ENCODE results near the gene ETS1.

DNA sequence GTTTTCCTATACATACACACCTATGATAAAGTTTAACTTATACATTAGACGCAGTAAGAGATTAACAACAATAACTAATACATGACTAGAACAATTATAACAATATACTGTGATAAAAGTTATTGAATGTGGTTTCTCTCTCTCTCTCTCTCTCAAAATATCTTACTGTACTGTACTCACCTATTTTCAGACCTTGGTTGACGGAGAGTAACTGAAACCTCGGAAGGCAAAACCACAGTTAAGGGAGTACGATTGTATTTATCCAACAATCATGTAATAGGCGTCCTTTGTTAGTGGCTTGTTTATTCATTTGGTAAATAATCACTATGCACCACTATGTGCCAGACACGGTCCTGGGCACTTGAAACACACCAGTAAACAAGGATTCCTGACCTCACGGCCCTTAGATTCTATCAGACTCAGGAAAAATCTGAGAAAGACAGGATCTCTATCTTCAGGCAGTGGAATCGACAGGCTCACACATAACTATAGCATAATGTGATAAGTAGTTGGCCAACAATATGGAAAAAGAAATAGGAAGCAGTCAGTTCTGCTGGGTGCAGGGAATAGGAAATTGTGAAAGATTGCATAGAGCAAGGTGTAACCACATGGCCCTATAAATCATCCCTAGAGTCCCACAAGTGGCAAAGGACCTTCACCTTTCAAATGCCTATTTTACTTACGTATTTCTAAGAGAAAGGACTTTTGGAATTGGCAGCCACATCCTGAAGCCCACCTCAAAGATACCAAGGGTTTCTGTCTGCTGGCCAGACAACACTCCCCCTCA is 12.0 kb downstream of the ETS1 start:
- TF ChIP-seq, protein P1, sequence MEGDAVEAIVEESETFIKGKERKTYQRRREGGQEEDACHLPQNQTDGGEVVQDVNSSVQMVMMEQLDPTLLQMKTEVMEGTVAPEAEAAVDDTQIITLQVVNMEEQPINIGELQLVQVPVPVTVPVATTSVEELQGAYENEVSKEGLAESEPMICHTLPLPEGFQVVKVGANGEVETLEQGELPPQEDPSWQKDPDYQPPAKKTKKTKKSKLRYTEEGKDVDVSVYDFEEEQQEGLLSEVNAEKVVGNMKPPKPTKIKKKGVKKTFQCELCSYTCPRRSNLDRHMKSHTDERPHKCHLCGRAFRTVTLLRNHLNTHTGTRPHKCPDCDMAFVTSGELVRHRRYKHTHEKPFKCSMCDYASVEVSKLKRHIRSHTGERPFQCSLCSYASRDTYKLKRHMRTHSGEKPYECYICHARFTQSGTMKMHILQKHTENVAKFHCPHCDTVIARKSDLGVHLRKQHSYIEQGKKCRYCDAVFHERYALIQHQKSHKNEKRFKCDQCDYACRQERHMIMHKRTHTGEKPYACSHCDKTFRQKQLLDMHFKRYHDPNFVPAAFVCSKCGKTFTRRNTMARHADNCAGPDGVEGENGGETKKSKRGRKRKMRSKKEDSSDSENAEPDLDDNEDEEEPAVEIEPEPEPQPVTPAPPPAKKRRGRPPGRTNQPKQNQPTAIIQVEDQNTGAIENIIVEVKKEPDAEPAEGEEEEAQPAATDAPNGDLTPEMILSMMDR (IDR thresholded peaks at IDR 0.05): no peak
- TF ChIP-seq POLR2A (IDR thresholded peaks at IDR 0.05) (no peak), POLR2AphosphoS5 (IDR thresholded peaks at IDR 0.05) (no peak)

Data from prostate gland (tissue), 2 donors.